ENCODE results near the gene TCF15. TPM values are rescaled to one million over a fixed set of nuclear protein-coding genes. Genes with fewer than 3 reads are reported as not detected.

TCF15 gene
- total and polyA plus RNA-seq, 2 of the 13 experiments (the other 11 are each of a cell fraction or from before 2014, with no cell fraction given), result not detected

- POLR2A ChIA-PET, result interaction anchor here (0.6 kb wide), 1 partner anchor 167 kb away, joined by 3 read pairs; no protein-coding TSS in a partner anchor
- DNase-seq (ENCODE audit: low spot score) (no peak), ATAC-seq (peak; percentile 24), FAIRE-seq (no peak)
- WGBS (ENCODE audit: low lambda C conversion rate), result 5% methylated on average over 12 of the region's 14 CpGs
- CTCF ChIA-PET (ENCODE audit: low intra/inter-chr PET ratio, low total read pairs), result no interaction called here
- TF ChIP-seq CBFB (CRISPR knock-in tag; IDR thresholded peaks at IDR 0.05) (no peak), THAP8 (CRISPR knock-in tag; IDR thresholded peaks at IDR 0.05; ENCODE audit: borderline replicate concordance) (0 out of 2 replicates have a peak, but pooled peaks have one; percentile 32)
- in situ Hi-C loops (cut with HindIII; ENCODE audit: extremely low pct_ligation_motif_present, low pct_unique_long_range_greater_than_20kb), result no loop called here
- no TSS peak for BruUV-seq (replicated peaks)
- Histone ChIP-seq H3K4me1 (ENCODE audit: insufficient read depth, low read length) (no peaks in the 10 kb centered on the region), H3K27me3 (ENCODE audit: control insufficient read depth in 1 of 2, insufficient read depth in 2 of 2, low read length in 2 of 2) (peaks cover 14 to 67% of the 10 kb centered on the region in 2 experiments), H2AFZ (ENCODE audit: low read length) (no peak overlapping the region), H3K79me2 (ENCODE audit: insufficient read depth, low read length) (no peaks in the 10 kb centered on the region), H3K27ac (ENCODE audit: extremely low read length, insufficient read depth, low read length) (no peak overlapping the region), H4K20me1 (ENCODE audit: insufficient read depth, low read length) (no peaks in the 10 kb centered on the region), H3K9me3 (ENCODE audit: low read length) (no peaks in the 10 kb centered on the region), H3K4me2 (ENCODE audit: low read depth, low read length) (no peak overlapping the region), H3K9ac (ENCODE audit: insufficient read depth, low read depth, low read length) (no peak overlapping the region), H3K4me3 (replicated peaks in 1 of 3; ENCODE audit: insufficient read depth in 1 of 3, low read depth in 2 of 3, low read length in 3 of 3) (no peak overlapping the region), H3K36me3 (replicated peaks in 1 of 2; ENCODE audit: control insufficient read depth in 1 of 2, insufficient read depth in 2 of 2, low read length in 2 of 2) (no peaks in the 10 kb centered on the region)
- intact Hi-C loops (cut with micrococcal nuclease; ENCODE audit: unreplicated experiment), result no loop called here
Observed at GRCh38 chr20:634148-634925, 24.2 kb upstream of the TCF15 start.

- BruUV-seq (replicated peaks), result no TSS peak
Observed at GRCh38 chr20:631101-631500, 21.0 kb upstream of the TCF15 start.

More at GRCh38 chr20:631101-631500, 21.0 kb upstream of the TCF15 start:
- no peaks in the 10 kb centered on the region for H3K4me1 ChIP-seq (ENCODE audit: insufficient read depth, low read length)
- H3K4me3 ChIP-seq (replicated peaks in 1 of 3; ENCODE audit: insufficient read depth in 1 of 3, low read depth in 2 of 3, low read length in 3 of 3), result no peak overlapping the region
- no peaks in the 10 kb centered on the region for H3K79me2 ChIP-seq (ENCODE audit: insufficient read depth, low read length)
- intact Hi-C loops (cut with micrococcal nuclease; ENCODE audit: unreplicated experiment), result no loop called here
- no peak for TF ChIP-seq NFE2 (CRISPR knock-in tag; IDR thresholded peaks at IDR 0.05)
- no peak for TF ChIP-seq CENPX (CRISPR knock-in tag; IDR thresholded peaks at IDR 0.05)
- no peak for TF ChIP-seq CC2D1A (CRISPR knock-in tag; IDR thresholded peaks at IDR 0.05)
- no peak for TF ChIP-seq ZBTB14 (CRISPR knock-in tag; IDR thresholded peaks at IDR 0.05)
- TF ChIP-seq XBP1 (CRISPR knock-in tag; IDR thresholded peaks at IDR 0.05), result no peak
- TF ChIP-seq ZNF891 (CRISPR knock-in tag; IDR thresholded peaks at IDR 0.05), result no peak
- TF ChIP-seq ZNF552 (CRISPR knock-in tag; IDR thresholded peaks at IDR 0.05; ENCODE audit: borderline replicate concordance), result no peak
- WGBS (ENCODE audit: low lambda C conversion rate), result 0% methylated on average over 1 of the region's 1 CpG
- H3K27me3 ChIP-seq (ENCODE audit: control insufficient read depth in 1 of 2, insufficient read depth in 2 of 2, low read length in 2 of 2), result peaks cover 14 to 82% of the 10 kb centered on the region in 2 experiments
- no peak overlapping the region for H3K27ac ChIP-seq (ENCODE audit: extremely low read length, insufficient read depth, low read length)
- CTCF ChIA-PET (ENCODE audit: low intra/inter-chr PET ratio, low total read pairs), result no interaction called here
- no peak for ATAC-seq
- no peaks in the 10 kb centered on the region for H3K9me3 ChIP-seq (ENCODE audit: low read length)
- H3K9ac ChIP-seq (ENCODE audit: insufficient read depth, low read depth, low read length), result no peak overlapping the region
- no peak overlapping the region for H2AFZ ChIP-seq (ENCODE audit: low read length)
- H3K36me3 ChIP-seq (replicated peaks in 1 of 2; ENCODE audit: control insufficient read depth in 1 of 2, insufficient read depth in 2 of 2, low read length in 2 of 2), result no peaks in the 10 kb centered on the region
- in situ Hi-C loops (cut with HindIII; ENCODE audit: extremely low pct_ligation_motif_present, low pct_unique_long_range_greater_than_20kb), result no loop called here
- no peak for DNase-seq (ENCODE audit: low spot score)
- FAIRE-seq, result no peak
- no peaks in the 10 kb centered on the region for H4K20me1 ChIP-seq (ENCODE audit: insufficient read depth, low read length)
- H3K4me2 ChIP-seq (ENCODE audit: low read depth, low read length), result no peak overlapping the region
- POLR2A ChIA-PET, result interaction anchor here (1.0 kb wide), 1 partner anchor 14 kb away, joined by 3 read pairs; no protein-coding TSS in a partner anchor

Measured in HepG2 (cell line).